ENCODE results near the gene MYADM.

- TF ChIP-seq ZBTB48 (tag by site-specific recombination; IDR thresholded peaks at IDR 0.05) (no peak), CTCF (tag by site-specific recombination; IDR thresholded peaks at IDR 0.05) (no peak), ZNF239 (tag by site-specific recombination; IDR thresholded peaks at IDR 0.05) (no peak), PRDM10 (tag by site-specific recombination; IDR thresholded peaks at IDR 0.05) (no peak), ATF2 (tag by site-specific recombination; IDR thresholded peaks at IDR 0.05; ENCODE audit: low read depth) (no peak), ZNF175 (tag by site-specific recombination; IDR thresholded peaks at IDR 0.05) (no peak), ZNF776 (tag by site-specific recombination; IDR thresholded peaks at IDR 0.05; ENCODE audit: borderline replicate concordance) (no peak), ZNF148 (tag by site-specific recombination; IDR thresholded peaks at IDR 0.05; ENCODE audit: borderline replicate concordance) (no peak)
Measured at GRCh38 chr19:53892301-53892980, 24.8 kb downstream of the MYADM start.
